Stimulated activated CD4-positive, alpha-beta T cell treated with anti-CD3 and anti-CD28 coated beads, Interleukin-12 subunit alpha, Interleukin-12 subunit beta, amount 100 ng/mL, for 4 hours (primary cell): ENCODE results near the gene ALKBH1.
"Not testable (repeated sequence)": the region's sequence is repeated elsewhere in the genome, so short reads cannot be mapped to it uniquely, and the experiment has no call there.

Experiments
- DNase-seq: peaks from one replicate; pipeline ENCODE4 v3.0.0-alpha.2; 2020

The ALKBH1 gene

GRCh38 chr14:77707724-77708408 lies at the start of gene ALKBH1, which contains the start of gene SLIRP:
Gene ALKBH1 (minus strand): TSS chr14:77708023. CDS start chr14:77708004, 19 bp downstream.
Gene SLIRP (plus strand): TSS chr14:77708103. CDS start chr14:77708112, 9 bp downstream.
- peak; percentile 78 for DNase-seq

GRCh38 chr14:77752799-77753516 lies 45.1 kb upstream of the ALKBH1 start:
- DNase-seq, result no peak

- no peak for DNase-seq
Measured at GRCh38 chr14:77752266-77752665, 44.4 kb upstream of the ALKBH1 start.

- not testable (repeated sequence) for DNase-seq
Measured at GRCh38 chr14:77747425-77747824, 39.6 kb upstream of the ALKBH1 start.

GRCh38 chr14:77746064-77746702 lies 38.4 kb upstream of the ALKBH1 start:
- no peak for DNase-seq

GRCh38 chr14:77741438-77741837 lies 33.6 kb upstream of the ALKBH1 start:
- DNase-seq, result no peak

GRCh38 chr14:77738559-77739250 lies 30.9 kb upstream of the ALKBH1 start:
- no peak for DNase-seq

- no peak for DNase-seq
Measured at GRCh38 chr14:77730976-77731497, 23.2 kb upstream of the ALKBH1 start.

GRCh38 chr14:77722301-77722700 lies 14.5 kb upstream of the ALKBH1 start:
- DNase-seq, result no peak

- no peak for DNase-seq
Measured at GRCh38 chr14:77721437-77721836, 13.6 kb upstream of the ALKBH1 start.

GRCh38 chr14:77717608-77718305 lies 9.9 kb upstream of the ALKBH1 start:
- no peak for DNase-seq

- DNase-seq, result no peak
Measured at GRCh38 chr14:77714926-77715325, 7.1 kb upstream of the ALKBH1 start.

GRCh38 chr14:77710364-77710763 lies 2.5 kb upstream of the ALKBH1 start:
- DNase-seq, result no peak

- DNase-seq, result no peak
Measured at GRCh38 chr14:77709412-77709811, 1.6 kb upstream of the ALKBH1 start.

- DNase-seq, result no peak
Measured at GRCh38 chr14:77708749-77709148, 926 bp upstream of the ALKBH1 start.

GRCh38 chr14:77707355-77707723 lies 484 bp downstream of the ALKBH1 start:
- DNase-seq, result no peak

- no peak for DNase-seq
Measured at GRCh38 chr14:77691259-77691658, 16.6 kb downstream of the ALKBH1 start.

GRCh38 chr14:77682158-77682553 lies 25.7 kb downstream of the ALKBH1 start:
- DNase-seq, result no peak

GRCh38 chr14:77681196-77682157 lies 26.3 kb downstream of the ALKBH1 start:
- DNase-seq, result no peak

GRCh38 chr14:77674931-77675330 lies 32.9 kb downstream of the ALKBH1 start:
- DNase-seq, result no peak

- no peak for DNase-seq
Measured at GRCh38 chr14:77673193-77673592, 34.6 kb downstream of the ALKBH1 start.
